ENCODE measurements around the gene MROH9. TPM values are rescaled to one million over a fixed set of nuclear protein-coding genes. Genes with fewer than 3 reads are reported as not detected.
A peak's percentile ranks its signal among the peaks of the same experiment; 100 is the strongest.

Gene MROH9
- total and polyA plus RNA-seq, 2 of the 4 experiments (the other 2 are of a cell fraction), result not detected

DNA sequence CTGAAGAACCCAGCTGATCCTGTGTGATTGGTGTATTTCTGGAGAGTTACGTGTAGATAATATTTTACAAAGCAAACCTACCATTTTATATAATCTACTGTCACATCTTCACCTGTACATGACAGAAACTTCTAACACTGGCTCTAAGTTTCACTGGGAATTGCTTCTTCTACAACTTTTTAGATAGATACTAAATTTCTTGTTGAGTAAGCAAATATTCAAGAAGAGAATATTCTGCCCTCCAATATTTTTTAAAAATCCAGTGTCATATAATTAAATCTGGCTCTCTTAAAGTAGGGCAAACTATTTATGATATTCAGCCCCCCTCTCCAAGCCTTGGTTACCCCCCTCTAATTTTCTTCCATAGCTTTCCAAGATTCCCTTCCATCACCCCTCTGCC, 50.1 kb downstream of the MROH9 start:
- no CpG with 5 or more reads among the region's 1 CpG for WGBS, 2 experiments (ENCODE audit: extremely low coverage in 2 of 2, insufficient read length in 1 of 2)
- H3K36me3 ChIP-seq (ENCODE audit: control insufficient read depth, insufficient read depth, low read length), result no peaks in the 10 kb centered on the region
- H2AFZ ChIP-seq (replicated peaks; ENCODE audit: low read length, poor library complexity), result no peak overlapping the region
- no peaks in the 10 kb centered on the region for H3K27me3 ChIP-seq (ENCODE audit: control insufficient read depth, insufficient read depth, low read length)
- no peaks in the 10 kb centered on the region for H3K4me1 ChIP-seq (ENCODE audit: control insufficient read depth, insufficient read depth, low read length)
- no TSS peak for BruUV-seq (replicated peaks)
- H3K79me1 ChIP-seq (ENCODE audit: low read depth in 1 of 2, low read length in 2 of 2), result no peaks in the 10 kb centered on the region
- no peak overlapping the region for H4K8ac ChIP-seq (ENCODE audit: low read depth in 2 of 2, low read length in 2 of 2)
- no peak for ATAC-seq (ENCODE audit: low read depth)
- H3K4me3 ChIP-seq (ENCODE audit: insufficient read depth, low read depth, low read length), result no peak overlapping the region
- no peaks in the 10 kb centered on the region for H3K9me1 ChIP-seq (ENCODE audit: insufficient read depth, low read length)
- no peak overlapping the region for H4K5ac ChIP-seq (ENCODE audit: low read depth, low read length)
- H3K9me3 ChIP-seq (ENCODE audit: control insufficient read depth, insufficient read depth, low read length), result no peaks in the 10 kb centered on the region
- TF ChIP-seq MAFK (IDR thresholded peaks at IDR 0.05; ENCODE audit: low read depth, low read length) (peak; percentile 61), CHD1 (IDR thresholded peaks at IDR 0.05; ENCODE audit: low read depth, low read length) (no peak)
- no peak overlapping the region for H3K23ac ChIP-seq (ENCODE audit: low read depth, low read length)
- H2BK120ac ChIP-seq (ENCODE audit: low read depth, low read length), result no peak overlapping the region
- no peak overlapping the region for H4K91ac ChIP-seq (ENCODE audit: insufficient read depth, low read depth, low read length)
- H3K4ac ChIP-seq (ENCODE audit: low read depth, low read length), result no peak overlapping the region
- no peak overlapping the region for H3K56ac ChIP-seq (ENCODE audit: extremely low read depth, insufficient read depth, low read length)
- H3K9ac ChIP-seq (ENCODE audit: low read depth, low read length), result no peak overlapping the region
- H3K18ac ChIP-seq (ENCODE audit: low read depth, low read length), result no peak overlapping the region
- ChIA-PET CTCF (interaction anchor here (1.3 kb wide), 1 partner anchor 19 kb away, joined by 3 read pairs; no protein-coding TSS in a partner anchor), POLR2A (ENCODE audit: unreplicated experiment) (no interaction called here)
- H4K20me1 ChIP-seq (ENCODE audit: insufficient read depth, low read length), result no peaks in the 10 kb centered on the region
- in situ Hi-C loops (cut with MboI; ENCODE audit: low sequenced_read_pairs) (no loop called here), dilution Hi-C loops (cut with HindIII; ENCODE audit: low sequenced_read_pairs, unreplicated experiment) (no loop called here), intact Hi-C loops (cut with micrococcal nuclease) (no loop called here)
- H2BK5ac ChIP-seq (ENCODE audit: low read depth, low read length, poor library complexity, severe bottlenecking), result no peak overlapping the region
- no peak overlapping the region for H2BK15ac ChIP-seq (ENCODE audit: low read depth, low read length)
- H3K14ac ChIP-seq (replicated peaks; ENCODE audit: low read depth, low read length), result no peak overlapping the region
- no peak overlapping the region for H3K27ac ChIP-seq (ENCODE audit: insufficient read depth, low read length)
- H2AK9ac ChIP-seq (replicated peaks; ENCODE audit: low read depth, low read length, poor library complexity), result no peak overlapping the region
- H2BK20ac ChIP-seq (ENCODE audit: low read depth, low read length), result no peak overlapping the region
- no peak overlapping the region for H3K4me2 ChIP-seq (ENCODE audit: low read depth, low read length)
- DNase-seq, result no peak
- H2AK5ac ChIP-seq (ENCODE audit: low read depth, low read length), result no peak overlapping the region

All from IMR-90 (cell line).